ENCODE results near the gene GULP1.

DNA sequence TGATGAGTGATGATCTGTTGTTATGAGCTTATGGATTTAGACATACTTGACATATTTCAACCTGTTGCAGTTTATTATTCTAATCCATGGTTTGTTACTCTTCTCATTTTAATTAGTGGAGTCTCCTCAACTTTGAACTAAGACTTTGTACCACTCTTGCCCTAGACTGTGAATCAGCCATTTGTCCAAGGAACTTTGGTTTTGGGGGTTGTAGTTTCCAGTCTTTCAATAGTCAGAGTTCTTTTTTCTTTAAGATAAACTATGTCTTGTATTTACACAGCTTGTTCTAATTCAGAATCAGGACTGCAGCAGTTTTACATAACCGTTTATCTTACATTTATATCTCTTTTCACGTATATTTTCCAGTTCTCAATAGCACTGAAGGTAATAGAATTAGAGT, 133.6 kb downstream of the GULP1 start:
- TF ChIP-seq, protein P1, sequence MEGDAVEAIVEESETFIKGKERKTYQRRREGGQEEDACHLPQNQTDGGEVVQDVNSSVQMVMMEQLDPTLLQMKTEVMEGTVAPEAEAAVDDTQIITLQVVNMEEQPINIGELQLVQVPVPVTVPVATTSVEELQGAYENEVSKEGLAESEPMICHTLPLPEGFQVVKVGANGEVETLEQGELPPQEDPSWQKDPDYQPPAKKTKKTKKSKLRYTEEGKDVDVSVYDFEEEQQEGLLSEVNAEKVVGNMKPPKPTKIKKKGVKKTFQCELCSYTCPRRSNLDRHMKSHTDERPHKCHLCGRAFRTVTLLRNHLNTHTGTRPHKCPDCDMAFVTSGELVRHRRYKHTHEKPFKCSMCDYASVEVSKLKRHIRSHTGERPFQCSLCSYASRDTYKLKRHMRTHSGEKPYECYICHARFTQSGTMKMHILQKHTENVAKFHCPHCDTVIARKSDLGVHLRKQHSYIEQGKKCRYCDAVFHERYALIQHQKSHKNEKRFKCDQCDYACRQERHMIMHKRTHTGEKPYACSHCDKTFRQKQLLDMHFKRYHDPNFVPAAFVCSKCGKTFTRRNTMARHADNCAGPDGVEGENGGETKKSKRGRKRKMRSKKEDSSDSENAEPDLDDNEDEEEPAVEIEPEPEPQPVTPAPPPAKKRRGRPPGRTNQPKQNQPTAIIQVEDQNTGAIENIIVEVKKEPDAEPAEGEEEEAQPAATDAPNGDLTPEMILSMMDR (IDR thresholded peaks at IDR 0.05): no peak
- TF ChIP-seq POLR2A (IDR thresholded peaks at IDR 0.05): no peak
